Myometrial cell (primary cell): ENCODE results near the gene RNU4-1. TPM values are rescaled to one million over a fixed set of nuclear protein-coding genes. Genes with fewer than 3 reads are reported as not detected.

Experiments
- total RNA-seq: library from RNA; depleted of rRNA; stranded (reverse); fragments of >200 nt; gene quantifications from 2 replicates; pipeline ENCODE4 v1.2.3, GENCODE V29; 2015

Gene RNU4-1
- total RNA-seq, result under 0.01 TPM in 1 of 2 replicates, not detected in the other

DNA sequence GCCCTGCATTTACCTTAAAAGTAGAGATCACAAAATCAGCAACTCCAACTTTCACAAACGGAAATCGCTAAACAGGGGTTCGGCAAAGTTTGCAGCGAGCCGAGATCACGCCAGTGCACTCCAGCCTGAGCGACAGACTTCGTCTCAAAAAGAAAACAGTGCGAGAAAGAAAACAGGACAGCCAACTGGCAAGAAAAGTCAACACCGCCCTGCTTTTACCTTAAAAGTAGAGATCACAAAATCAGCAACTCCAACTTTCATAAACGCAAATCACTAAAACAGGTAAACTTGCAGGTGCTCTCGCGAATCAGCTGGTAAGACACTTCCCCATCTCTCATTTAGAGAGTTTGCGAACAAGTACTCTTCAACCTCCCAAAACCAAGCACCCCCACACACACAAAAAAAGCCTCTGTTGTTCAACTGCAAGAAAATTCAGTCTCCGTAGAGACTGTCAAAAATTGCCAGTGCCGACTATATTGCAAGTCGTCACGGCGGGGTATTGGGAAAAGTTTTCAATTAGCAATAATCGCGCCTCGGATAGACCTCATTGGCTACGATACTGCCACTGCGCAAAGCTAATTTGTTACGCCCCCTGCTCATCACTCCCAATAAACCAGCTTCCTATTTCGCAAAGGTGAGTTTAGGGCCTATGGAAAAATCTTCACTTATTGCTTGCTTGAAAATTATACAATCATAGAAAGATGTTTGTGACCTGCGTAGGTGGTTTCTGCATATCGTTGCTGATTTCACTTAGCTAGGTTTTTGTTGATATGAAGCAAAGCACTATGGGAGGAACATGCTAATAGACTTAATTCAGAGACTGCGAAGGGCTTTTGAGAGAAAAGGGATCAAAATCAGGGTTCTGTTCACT lies at the start of gene RNU4-1:
Gene RNU4-1, minus strand, starts transcription at position 577 of the 871 bp plus-strand sequence.

DNA sequence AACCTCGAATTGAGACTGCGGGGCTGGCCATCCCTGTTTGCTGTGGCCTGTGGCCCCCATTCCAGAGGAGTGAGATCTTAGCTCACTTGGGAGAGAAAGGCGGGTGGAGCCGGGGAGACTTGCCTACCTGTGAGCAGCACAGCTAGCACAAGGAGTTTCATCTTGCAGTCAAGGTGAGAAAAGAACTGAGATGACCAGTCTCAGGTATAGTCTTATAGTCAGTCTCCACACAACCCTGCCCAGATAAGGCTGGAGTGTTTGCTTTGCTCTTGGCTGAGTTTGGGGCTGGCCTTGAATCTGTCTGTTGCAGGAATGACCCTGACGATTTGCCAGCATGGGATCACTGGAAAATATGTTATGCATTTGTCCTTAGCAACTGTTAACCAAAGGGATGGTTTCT lies 34.6 kb upstream of the RNU4-1 start, which contains the start of gene PLA2G1B:
Gene PLA2G1B, minus strand, starts transcription at position 187 of the 400 bp plus-strand sequence. Its CDS starts 26 bp downstream, at position 161.

GRCh38 chr12:120301962-120302815 lies 9.2 kb upstream of the RNU4-1 start, which contains the start of gene SIRT4:
SIRT4 (plus strand) TSS chr12:120302321; CDS start chr12:120303562, 1,241 bp downstream.

GRCh38 chr12:120265473-120266179 lies 27.4 kb downstream of the RNU4-1 start, which contains the start of gene PXN:
PXN (minus strand) TSS chr12:120265730; CDS start chr12:120265629, 101 bp downstream.

Other genes starting within 250 kb of the RNU4-1 start
- 34.6 and 35.7 TPM in 2 replicates for gene RAB35, start 176.5 kb downstream of the RNU4-1 start, total RNA-seq
- gene GCN1, start 98.5 kb downstream of the RNU4-1 start, total RNA-seq, result 68.3 and 74.4 TPM in 2 replicates
- gene RPLP0, start 92.1 kb downstream of the RNU4-1 start, total RNA-seq, result 5,194 and 5,943 TPM in 2 replicates
- gene PXN, start 27.5 kb downstream of the RNU4-1 start, total RNA-seq, result 129 and 139 TPM in 2 replicates
- under 0.01 TPM in 1 of 2 replicates, not detected in the other for gene RNU4-2, start 1.3 kb downstream of the RNU4-1 start, total RNA-seq
- under 0.01 and 0.35 TPM in 2 replicates for gene SIRT4, start 9.1 kb upstream of the RNU4-1 start, total RNA-seq
- gene PLA2G1B, start 34.5 kb upstream of the RNU4-1 start, total RNA-seq, result not detected in 2 replicates
- not detected in 2 replicates for gene MSI1, start 75.9 kb upstream of the RNU4-1 start, total RNA-seq
- 499 and 694 TPM in 2 replicates for gene COX6A1, start 144.9 kb upstream of the RNU4-1 start, total RNA-seq
- gene TRIAP1, start 153.1 kb upstream of the RNU4-1 start, total RNA-seq, result 53.0 and 60.5 TPM in 2 replicates
- 20.0 and 21.9 TPM in 2 replicates for gene GATC, start 153.2 kb upstream of the RNU4-1 start, total RNA-seq
- gene SRSF9, start 176.5 kb upstream of the RNU4-1 start, total RNA-seq, result 98.9 and 117 TPM in 2 replicates
- 290 and 327 TPM in 2 replicates for gene DYNLL1, start 202.9 kb upstream of the RNU4-1 start, total RNA-seq
- gene COQ5, start 235.9 kb upstream of the RNU4-1 start, total RNA-seq, result 25.4 and 33.5 TPM in 2 replicates
- 84.4 and 139 TPM in 2 replicates for gene RNF10, start 241.1 kb upstream of the RNU4-1 start, total RNA-seq